Adipocyte (in vitro differentiated cells): ENCODE results near the gene ACSF3.

Source experiments
- DNase-seq: peaks from one replicate; pipeline ENCODE4 v3.0.0-alpha.2; 2015; ENCODE audit warnings: low read depth
- H3K27me3 ChIP-seq: replicated peaks from 2 replicates; pipeline ENCODE4 v1.7.0; 2013; ENCODE audit warnings: mild to moderate bottlenecking, low read length, moderate library complexity; ENCODE audit not compliant: control insufficient read depth, insufficient read depth
- H3K36me3 ChIP-seq: 2 replicates; pipeline ENCODE4 v1.7.0; 2013; ENCODE audit warnings: low read length, mild to moderate bottlenecking, moderate library complexity; ENCODE audit not compliant: control insufficient read depth, insufficient read depth, severe bottlenecking
- H3K4me1 ChIP-seq: 2 replicates; pipeline ENCODE4 v1.7.0; 2013; ENCODE audit warnings: mild to moderate bottlenecking, low read length, moderate library complexity; ENCODE audit not compliant: control insufficient read depth, insufficient read depth
- H3K4me3 ChIP-seq: 2 replicates; pipeline ENCODE4 v1.7.0; 2013; ENCODE audit warnings: mild to moderate bottlenecking, low read length, moderate library complexity
- H3K9ac ChIP-seq: 2 replicates; pipeline ENCODE4 v1.7.0; 2013; ENCODE audit warnings: mild to moderate bottlenecking, low read length, moderate library complexity
- H3K9me3 ChIP-seq: 2 replicates; pipeline ENCODE4 v1.7.0; 2013; ENCODE audit warnings: mild to moderate bottlenecking, low read length, moderate library complexity; ENCODE audit not compliant: control insufficient read depth

The ACSF3 gene

GRCh38 chr16:89078172-89078571, 15.5 kb upstream of the ACSF3 start:
- H3K9me3 ChIP-seq = no peaks in the 10 kb centered on the region
- H3K4me1 ChIP-seq = no peaks in the 10 kb centered on the region
- no peak overlapping the region for H3K9ac ChIP-seq
- no peak for DNase-seq
- H3K4me3 ChIP-seq = no peak overlapping the region
- H3K27me3 ChIP-seq = peaks cover 16% of the 10 kb centered on the region
- no peaks in the 10 kb centered on the region for H3K36me3 ChIP-seq

- Histone ChIP-seq H3K27me3 (peaks cover 17% of the 10 kb centered on the region), H3K9me3 (no peaks in the 10 kb centered on the region), H3K36me3 (no peaks in the 10 kb centered on the region), H3K9ac (no peak overlapping the region), H3K4me1 (no peaks in the 10 kb centered on the region), H3K4me3 (no peak overlapping the region)
- no peak for DNase-seq
These were observed 14.1 kb upstream of the ACSF3 start for GRCh38 chr16:89079434-89079980.

- no peak overlapping the region for H3K9ac ChIP-seq
- no peaks in the 10 kb centered on the region for H3K4me1 ChIP-seq
- H3K4me3 ChIP-seq = no peak overlapping the region
- no peak for DNase-seq
- H3K9me3 ChIP-seq = no peaks in the 10 kb centered on the region
- peaks cover 25% of the 10 kb centered on the region for H3K27me3 ChIP-seq
- no peaks in the 10 kb centered on the region for H3K36me3 ChIP-seq
These were observed 13.3 kb upstream of the ACSF3 start for GRCh38 chr16:89080196-89080853.

- Histone ChIP-seq H3K27me3 (peaks cover 37% of the 10 kb centered on the region), H3K36me3 (no peaks in the 10 kb centered on the region), H3K4me3 (no peak overlapping the region), H3K9me3 (peaks cover 3% of the 10 kb centered on the region), H3K4me1 (no peaks in the 10 kb centered on the region), H3K9ac (no peak overlapping the region)
- DNase-seq = no peak
These were observed 12.1 kb upstream of the ACSF3 start for GRCh38 chr16:89081556-89081955.

GRCh38 chr16:89084411-89084810, 9.2 kb upstream of the ACSF3 start:
- peaks cover 3% of the 10 kb centered on the region for H3K9me3 ChIP-seq
- no peak for DNase-seq
- H3K36me3 ChIP-seq = no peaks in the 10 kb centered on the region
- H3K9ac ChIP-seq = no peak overlapping the region
- peaks cover 55% of the 10 kb centered on the region for H3K27me3 ChIP-seq
- no peaks in the 10 kb centered on the region for H3K4me1 ChIP-seq
- H3K4me3 ChIP-seq = no peak overlapping the region

GRCh38 chr16:89084814-89085612, 8.6 kb upstream of the ACSF3 start:
- peaks cover 61% of the 10 kb centered on the region for H3K27me3 ChIP-seq
- H3K9me3 ChIP-seq = peaks cover 3% of the 10 kb centered on the region
- H3K36me3 ChIP-seq = no peaks in the 10 kb centered on the region
- H3K4me1 ChIP-seq = no peaks in the 10 kb centered on the region
- no peak for DNase-seq
- no peak overlapping the region for H3K4me3 ChIP-seq
- H3K9ac ChIP-seq = no peak overlapping the region

- H3K4me1 ChIP-seq = no peaks in the 10 kb centered on the region
- no peak overlapping the region for H3K9ac ChIP-seq
- H3K36me3 ChIP-seq = no peaks in the 10 kb centered on the region
- no peak for DNase-seq
- no peak overlapping the region for H3K4me3 ChIP-seq
- peaks cover 68% of the 10 kb centered on the region for H3K27me3 ChIP-seq
- H3K9me3 ChIP-seq = peaks cover 3% of the 10 kb centered on the region
These were observed 7.9 kb upstream of the ACSF3 start for GRCh38 chr16:89085755-89086154.

GRCh38 chr16:89087922-89088497, 5.6 kb upstream of the ACSF3 start:
- no peaks in the 10 kb centered on the region for H3K36me3 ChIP-seq
- no peaks in the 10 kb centered on the region for H3K4me1 ChIP-seq
- peaks cover 78% of the 10 kb centered on the region for H3K27me3 ChIP-seq
- H3K9me3 ChIP-seq = peaks cover 3% of the 10 kb centered on the region
- H3K4me3 ChIP-seq = no peak overlapping the region
- H3K9ac ChIP-seq = no peak overlapping the region
- no peak for DNase-seq

- Histone ChIP-seq H3K9ac (no peak overlapping the region), H3K4me3 (no peak overlapping the region), H3K9me3 (peaks cover 3% of the 10 kb centered on the region), H3K4me1 (no peaks in the 10 kb centered on the region), H3K36me3 (no peaks in the 10 kb centered on the region), H3K27me3 (peaks cover 78% of the 10 kb centered on the region)
- no peak for DNase-seq
These were observed 4.5 kb upstream of the ACSF3 start for GRCh38 chr16:89089120-89089519.

- H3K27me3 ChIP-seq = peaks cover 69% of the 10 kb centered on the region
- H3K36me3 ChIP-seq = no peaks in the 10 kb centered on the region
- peaks cover 3% of the 10 kb centered on the region for H3K9me3 ChIP-seq
- peaks cover 10% of the 10 kb centered on the region for H3K4me1 ChIP-seq
- no peak for DNase-seq
- H3K9ac ChIP-seq = no peak overlapping the region
- no peak overlapping the region for H3K4me3 ChIP-seq
These were observed 3.4 kb upstream of the ACSF3 start for GRCh38 chr16:89090182-89090630.

- DNase-seq = no peak
- H3K4me3 ChIP-seq = no peak overlapping the region
- no peak overlapping the region for H3K9ac ChIP-seq
- peaks cover 63% of the 10 kb centered on the region for H3K27me3 ChIP-seq
- H3K4me1 ChIP-seq = peaks cover 16% of the 10 kb centered on the region
- H3K9me3 ChIP-seq = peaks cover 2% of the 10 kb centered on the region
- no peaks in the 10 kb centered on the region for H3K36me3 ChIP-seq
These were observed 2.8 kb upstream of the ACSF3 start for GRCh38 chr16:89090669-89091426.
